Right lobe of liver (tissue), 6 donors: ENCODE results near the gene LRRC70. TPM values are rescaled to one million over a fixed set of nuclear protein-coding genes. Genes with fewer than 3 reads are reported as not detected.

Experiments used
- ATAC-seq, 4 donors: fragments of 200-7000 bp; cut with Tn5 transposase; one replicate each; pipeline ENCODE4 v1.9.1; 2020; ENCODE audit warnings: mild to moderate bottlenecking in 4 of 4, moderate library complexity in 4 of 4
- DNase-seq, 3 donors: peaks; one replicate each; pipeline ENCODE4 v3.0.0-alpha.2; 2020
- H3K27ac ChIP-seq, 3 donors: fragments of 200-600 bp; one replicate each; pipeline ENCODE4 v1.8.0; 2022
- H3K27me3 ChIP-seq, 2 donors: fragments of 200-600 bp; one replicate each; pipeline ENCODE4 v1.8.0; 2022
- H3K36me3 ChIP-seq, 4 donors: fragments of 200-600 bp; sonication (generic) in 1 of 4; one replicate each; pipeline versions ENCODE4 v1.5.1 to v1.8.0; 2017 to 2022; ENCODE audit warnings: control low read depth in 1 of 4
- H3K4me1 ChIP-seq, 4 donors: fragments of 200-600 bp; sonication (generic) in 1 of 4; one replicate each; pipeline versions ENCODE4 v1.5.1 to v1.8.0; 2017 to 2022; ENCODE audit warnings: control low read depth in 1 of 4
- H3K4me3 ChIP-seq, 3 donors: fragments of 200-600 bp; one replicate each; pipeline ENCODE4 v1.8.0; 2022
- H3K9me3 ChIP-seq, 4 donors: fragments of 200-600 bp; sonication (generic) in 1 of 4; one replicate each; pipeline versions ENCODE4 v1.5.1 to v1.8.0; 2017 to 2022; ENCODE audit warnings: control low read depth in 1 of 4
- CTCF ChIP-seq, 4 donors: fragments of 200-600 bp in 3 of 4; fragments of 450-650 bp in 1 of 4; IDR thresholded peaks; one replicate each; pipeline versions ENCODE4 v1.5.1 to v1.8.0; 2016 to 2022; ENCODE audit warnings: antibody characterized with exemption in 4 of 4, mild to moderate bottlenecking in 2 of 4
- POLR2A ChIP-seq: fragments of 450-650 bp; IDR thresholded peaks from one replicate; pipeline ENCODE4 v1.6.1; 2017; ENCODE audit warnings: antibody characterized with exemption, mild to moderate bottlenecking
- WGBS: methylation state at CpG from one replicate; pipeline ENCODE4 v1.1.6; 2018; ENCODE audit warnings: low coverage, low lambda C conversion rate; ENCODE audit not compliant: insufficient coverage; ENCODE audit errors: missing lambda C conversion rate; 5-methylcytosine and 5-hydroxymethylcytosine counted together
- intact Hi-C, 2 donors: fragments of 100-400 bp; cut with DNase I; formaldehyde crosslinking; loops; one replicate each; pipeline versions ENCODE4 v1.11.2 to v1.14.1; 2022
- total RNA-seq, 6 experiments: library from RNA; depleted of rRNA in 2 of 6; stranded (reverse); fragments of >200 nt in 2 of 6; fragmentation: NEBNext Ultra II Directional in 3 of 6; extraction: Animal tissue kit (Norgen Biotek cat#: 25700) in 3 of 6; gene quantifications; one replicate each; pipeline versions ENCODE4 v1.1.0 to v1.2.4, GENCODE V29; 2016 to 2023
- donor health status: DM: no; HTN: yes; CAD: no.
- donor health status: DM: no; HTN: no; CAD: no.
- donor health status: DM: no; HTN: no; CAD: no.
- donor health status: DM: no; HTN: yes; CAD: no.
- donor health status: DM: no; HTN: yes; CAD: no.

LRRC70 gene
- total RNA-seq, 6 experiments from 2014 or later, result 0.37 to 1.7 (median 1.1) TPM

DNA sequence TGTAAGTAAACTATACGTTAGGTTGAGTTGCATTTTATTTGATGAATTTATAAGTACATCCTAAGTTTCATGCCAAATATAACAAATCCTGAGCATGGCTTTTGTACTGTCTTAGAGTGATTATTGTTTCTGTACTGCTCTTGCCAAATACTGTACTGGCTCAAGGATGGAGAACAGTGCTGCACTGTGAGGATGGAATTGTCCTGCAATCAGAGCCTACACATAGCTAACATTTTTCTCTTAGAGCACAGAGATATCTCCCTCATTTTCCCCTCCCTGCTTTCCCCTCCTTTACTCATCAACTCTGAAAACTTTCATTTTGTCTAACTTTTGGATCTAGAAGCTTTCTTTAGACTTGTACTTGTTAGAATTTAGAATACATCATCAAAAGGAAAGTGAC, 28.3 kb downstream of the LRRC70 start:
- no peak for TF ChIP-seq POLR2A
- no peak for TF ChIP-seq CTCF (IDR thresholded peaks at IDR 0.05)
- Histone ChIP-seq H3K27ac (no peak overlapping the region), H3K4me1 (no peaks in the 10 kb centered on the region), H3K9me3 (no peaks in the 10 kb centered on the region), H3K27me3 (no peaks in the 10 kb centered on the region), H3K4me3 (no peak overlapping the region), H3K36me3 (no peaks in the 10 kb centered on the region)
- DNase-seq (no peak), ATAC-seq (no peak)
- intact Hi-C loops, result no loop called here
- WGBS, result 86% methylated on average over 1 of the region's 1 CpG

DNA sequence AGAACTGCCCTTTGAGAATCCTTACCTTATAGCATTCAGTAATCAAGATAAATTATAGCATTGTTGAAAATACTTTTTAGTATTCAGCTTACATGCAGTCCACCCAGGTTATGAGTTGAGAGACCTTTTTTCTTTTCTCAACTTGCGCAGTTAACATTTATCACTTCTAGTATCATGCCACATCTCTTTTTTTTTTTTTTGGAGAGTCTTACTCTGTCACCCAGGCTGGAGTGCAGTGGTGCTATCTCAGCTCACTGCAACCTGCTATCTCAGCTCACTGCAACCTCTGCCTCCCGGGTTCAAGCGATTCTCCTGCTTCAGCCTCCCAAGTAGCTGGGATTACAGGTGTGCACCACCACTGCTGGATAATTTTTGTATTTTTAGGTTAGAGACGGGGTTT, 29.0 kb downstream of the LRRC70 start:
- no peaks in the 10 kb centered on the region for H3K4me1 ChIP-seq
- H3K36me3 ChIP-seq, result no peaks in the 10 kb centered on the region
- H3K9me3 ChIP-seq, result no peaks in the 10 kb centered on the region
- intact Hi-C loops, result no loop called here
- 92% methylated on average over 4 of the region's 4 CpGs for WGBS
- no peak overlapping the region for H3K4me3 ChIP-seq
- no peak for DNase-seq
- ATAC-seq, result no peak
- no peaks in the 10 kb centered on the region for H3K27me3 ChIP-seq
- H3K27ac ChIP-seq, result no peak overlapping the region
- no peak for TF ChIP-seq CTCF (IDR thresholded peaks at IDR 0.05)
- TF ChIP-seq POLR2A, result no peak

DNA sequence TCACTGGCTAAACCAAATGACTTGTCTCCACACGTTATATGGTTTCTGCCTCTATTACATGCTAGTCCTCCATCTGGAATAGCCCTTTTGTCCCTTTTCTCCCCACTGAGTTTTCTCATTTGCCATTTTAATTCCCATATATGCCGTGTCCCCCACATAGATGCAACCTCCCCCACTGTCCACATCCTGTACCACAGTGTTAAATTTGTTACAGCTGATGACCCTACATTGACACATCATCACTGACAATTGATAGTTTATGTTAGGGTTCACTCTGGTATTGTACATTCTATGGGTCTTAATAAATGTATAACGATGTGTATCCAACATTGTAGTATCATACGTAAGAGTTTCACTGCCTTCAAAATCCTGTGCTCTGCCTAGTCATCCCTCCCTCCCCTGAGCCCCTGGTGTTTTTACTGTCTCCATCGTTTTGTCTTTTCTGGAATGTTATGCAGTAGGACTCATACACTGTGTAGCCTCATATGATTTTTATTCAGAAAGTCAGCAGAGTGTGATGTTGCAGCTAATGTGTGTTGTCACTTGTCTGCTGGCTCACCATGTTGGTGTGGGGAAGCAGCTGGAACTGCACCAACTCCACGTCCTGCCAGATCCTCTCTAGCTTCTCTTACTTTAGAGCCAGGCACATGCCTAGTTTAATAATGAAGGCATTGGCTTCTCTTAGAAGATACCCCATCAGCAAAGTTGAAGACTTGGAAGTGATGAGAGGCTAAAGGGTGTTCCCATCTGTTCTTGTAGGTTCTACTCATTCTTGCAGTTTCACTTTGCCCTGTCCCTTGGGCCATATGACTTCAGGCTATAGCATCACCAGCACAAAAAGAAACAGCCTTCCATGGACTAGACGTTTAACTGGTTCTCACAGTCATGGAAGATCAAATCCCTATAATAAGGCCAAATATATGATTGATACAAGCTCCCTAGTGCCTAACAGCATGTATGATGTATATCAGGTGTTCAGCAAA, 30.2 kb downstream of the LRRC70 start:
- H3K27ac ChIP-seq, result no peak overlapping the region
- no peaks in the 10 kb centered on the region for H3K9me3 ChIP-seq
- no peaks in the 10 kb centered on the region for H3K36me3 ChIP-seq
- DNase-seq (no peak), ATAC-seq (no peak)
- no peaks in the 10 kb centered on the region for H3K4me1 ChIP-seq
- intact Hi-C loops, result no loop called here
- TF ChIP-seq CTCF (IDR thresholded peaks at IDR 0.05) (no peak), POLR2A (no peak)
- no peaks in the 10 kb centered on the region for H3K27me3 ChIP-seq
- WGBS, result 95% methylated on average over 7 of the region's 7 CpGs
- no peak overlapping the region for H3K4me3 ChIP-seq

DNA sequence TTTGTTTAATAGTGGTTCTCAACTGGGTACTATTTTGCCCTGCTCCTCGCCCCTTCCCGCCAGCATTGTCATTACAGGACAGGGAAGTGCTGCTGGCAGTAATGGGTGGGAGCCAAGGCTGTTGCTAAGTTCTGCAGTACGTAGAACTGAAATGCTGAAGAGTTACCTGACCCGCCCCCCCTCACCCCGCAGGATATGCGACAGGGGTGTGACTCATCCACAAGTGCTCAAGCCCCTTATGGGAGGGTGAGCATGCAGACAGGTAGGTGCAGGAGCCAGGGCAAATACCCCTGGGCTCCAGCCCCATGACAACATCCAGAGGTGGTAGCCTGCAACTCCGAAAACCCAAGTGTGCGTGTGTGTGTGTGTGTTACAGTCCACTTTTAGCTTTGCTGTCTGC, 35.7 kb downstream of the LRRC70 start:
- TF ChIP-seq CTCF (IDR thresholded peaks at IDR 0.05), result no peak
- no peak for TF ChIP-seq POLR2A
- 98% methylated on average over 8 of the region's 8 CpGs for WGBS
- Histone ChIP-seq H3K4me1 (no peaks in the 10 kb centered on the region), H3K4me3 (no peak overlapping the region), H3K9me3 (no peaks in the 10 kb centered on the region), H3K27me3 (no peaks in the 10 kb centered on the region), H3K27ac (no peak overlapping the region), H3K36me3 (no peaks in the 10 kb centered on the region)
- DNase-seq (no peak), ATAC-seq (no peak)
- intact Hi-C loops, result no loop called here
